HEK293 (cell line): ENCODE results near the gene ACSL4.

Experiments used
- CTCF ChIA-PET: fragments of 350-600 bp; formaldehyde crosslinking; extraction: SDS; loops from one replicate; lab custom pipeline; 2021; ENCODE audit warnings: antibody characterized with exemption; lab: Yijun Ruan, JAX
- POLR2A ChIA-PET: fragments of 300-600 bp; formaldehyde crosslinking; extraction: SDS; loops from one replicate; lab custom pipeline; 2020; ENCODE audit warnings: antibody characterized with exemption, inconsistent platforms; lab: Yijun Ruan, JAX
- H3K27ac ChIP-seq: fragments of 200-500 bp; sonication (Bioruptor generic); 2 replicates; pipeline ENCODE4 v1.5.1; 2014; ENCODE audit warnings: low read depth, low read length, control low read depth, inconsistent platforms; ENCODE audit errors: extremely low read depth
- H3K36me3 ChIP-seq, 2 experiments: fragments of 200-500 bp in 1 of 2; sonication (Bioruptor generic) in 1 of 2; 1 replicate in 1 of 2; 2 replicates in 1 of 2; pipeline ENCODE4 v1.5.1; 2014 to 2017; ENCODE audit warnings: inconsistent platforms in 2 of 2, low read length in 2 of 2; ENCODE audit not compliant: control insufficient read depth in 2 of 2, insufficient read depth in 1 of 2
- H3K4me1 ChIP-seq: fragments of 200-500 bp; sonication (Bioruptor generic); 2 replicates; pipeline ENCODE4 v1.5.1; 2014; ENCODE audit warnings: mild to moderate bottlenecking, low read length, inconsistent platforms; ENCODE audit not compliant: control insufficient read depth, insufficient read depth
- H3K4me3 ChIP-seq: 2 replicates; pipeline ENCODE4 v1.5.1; 2011; ENCODE audit warnings: low read depth, mild to moderate bottlenecking, control low read depth, low read length, moderate library complexity
- H3K9me3 ChIP-seq: fragments of 200-500 bp; sonication (Bioruptor generic); 2 replicates; pipeline ENCODE4 v1.5.1; 2014; ENCODE audit warnings: low read depth, low read length, inconsistent platforms; ENCODE audit not compliant: control insufficient read depth, insufficient read depth
- HOXD13 ChIP-seq: sonication (generic); formaldehyde crosslinking; IDR thresholded peaks from 2 replicates; pipeline ENCODE4 v1.8.0; 2022; ENCODE audit warnings: missing genetic modification reagents, borderline replicate concordance
- SCRT2 ChIP-seq: fragments of 450-650 bp; formaldehyde crosslinking; IDR thresholded peaks from 2 replicates; pipeline ENCODE4 v1.5.1; 2016; ENCODE audit warnings: missing biosample characterization, missing genetic modification characterization
- WT1 ChIP-seq: fragments of 450-650 bp; formaldehyde crosslinking; IDR thresholded peaks from 2 replicates; pipeline ENCODE4 v1.5.1; 2016; ENCODE audit warnings: missing biosample characterization, missing genetic modification characterization
- ZBTB1 ChIP-seq: fragments of 450-650 bp; formaldehyde crosslinking; IDR thresholded peaks from 2 replicates; pipeline ENCODE4 v1.5.1; 2016; ENCODE audit warnings: missing biosample characterization, missing genetic modification characterization
- ZBTB17 ChIP-seq: fragments of 450-650 bp; formaldehyde crosslinking; IDR thresholded peaks from 2 replicates; pipeline ENCODE4 v1.5.1; 2016; ENCODE audit warnings: missing biosample characterization, missing genetic modification characterization
- ZBTB48 ChIP-seq: fragments of 450-650 bp; formaldehyde crosslinking; IDR thresholded peaks from 2 replicates; pipeline ENCODE4 v1.5.1; 2016; ENCODE audit warnings: missing biosample characterization, missing genetic modification characterization
- ZBTB8A ChIP-seq: fragments of 450-650 bp; formaldehyde crosslinking; IDR thresholded peaks from 2 replicates; pipeline ENCODE4 v1.5.1; 2016; ENCODE audit warnings: missing biosample characterization, missing genetic modification characterization
- ZFP41 ChIP-seq: fragments of 450-650 bp; formaldehyde crosslinking; IDR thresholded peaks from 2 replicates; pipeline ENCODE4 v1.5.1; 2016; ENCODE audit warnings: missing biosample characterization, missing genetic modification characterization, borderline replicate concordance
- ZNF132 ChIP-seq: fragments of 450-650 bp; formaldehyde crosslinking; IDR thresholded peaks from 2 replicates; pipeline ENCODE4 v1.5.1; 2017; ENCODE audit warnings: missing biosample characterization, missing genetic modification characterization, borderline replicate concordance
- ZNF19 ChIP-seq: fragments of 450-650 bp; formaldehyde crosslinking; IDR thresholded peaks from 2 replicates; pipeline ENCODE4; 2016; ENCODE audit warnings: missing biosample characterization, missing genetic modification characterization, low read depth
- ZNF248 ChIP-seq: fragments of 450-650 bp; formaldehyde crosslinking; IDR thresholded peaks from 2 replicates; pipeline ENCODE4 v1.5.1; 2017; ENCODE audit warnings: missing biosample characterization, missing genetic modification characterization
- ZNF274 ChIP-seq, 2 experiments: fragments of 200-500 bp in 1 of 2; fragments of 450-650 bp in 1 of 2; sonication (Bioruptor generic) in 1 of 2; formaldehyde crosslinking in 1 of 2; IDR thresholded peaks; 2 replicates each; pipeline versions ENCODE4 v1.5.1 to v1.6.1; 2014 to 2016; ENCODE audit warnings: borderline replicate concordance in 1 of 2, inconsistent platforms in 1 of 2, low read length in 1 of 2, missing biosample characterization in 1 of 2, missing genetic modification characterization in 1 of 2
- ZNF302 ChIP-seq: fragments of 450-650 bp; formaldehyde crosslinking; IDR thresholded peaks from 2 replicates; pipeline ENCODE4 v1.5.1; 2016; ENCODE audit warnings: missing biosample characterization, missing genetic modification characterization, low read depth
- ZNF501 ChIP-seq: fragments of 450-650 bp; formaldehyde crosslinking; IDR thresholded peaks from 2 replicates; pipeline ENCODE4 v1.5.1; 2016; ENCODE audit warnings: missing biosample characterization, missing genetic modification characterization
- ZNF514 ChIP-seq: fragments of 450-650 bp; formaldehyde crosslinking; IDR thresholded peaks from 2 replicates; pipeline ENCODE4 v1.5.1; 2016; ENCODE audit warnings: missing biosample characterization, missing genetic modification characterization
- ZNF521 ChIP-seq: fragments of 450-650 bp; formaldehyde crosslinking; IDR thresholded peaks from 2 replicates; pipeline ENCODE4 v1.5.1; 2017; ENCODE audit warnings: missing biosample characterization, mild to moderate bottlenecking, missing genetic modification characterization
- ZNF544 ChIP-seq: fragments of 450-650 bp; formaldehyde crosslinking; IDR thresholded peaks from 2 replicates; pipeline ENCODE4 v1.5.0; 2017; ENCODE audit warnings: missing biosample characterization, missing genetic modification characterization
- ZNF560 ChIP-seq: fragments of 450-650 bp; formaldehyde crosslinking; IDR thresholded peaks from 2 replicates; pipeline ENCODE4 v1.5.1; 2017; ENCODE audit warnings: missing biosample characterization, missing genetic modification characterization, borderline replicate concordance
- ZNF621 ChIP-seq: fragments of 450-650 bp; formaldehyde crosslinking; IDR thresholded peaks from 2 replicates; pipeline ENCODE4 v1.5.1; 2017; ENCODE audit warnings: missing biosample characterization, missing genetic modification characterization
- ZNF76 ChIP-seq: fragments of 450-650 bp; formaldehyde crosslinking; IDR thresholded peaks from 2 replicates; pipeline ENCODE4; 2016; ENCODE audit warnings: low read depth, missing biosample characterization, missing genetic modification characterization, borderline replicate concordance
- TF ChIP-seq, protein P1 (sequence below): fragments of 450-650 bp; formaldehyde crosslinking; IDR thresholded peaks from 2 replicates; pipeline ENCODE4 v1.5.1; 2016; ENCODE audit warnings: missing biosample characterization, missing genetic modification characterization

Gene ACSL4

DNA sequence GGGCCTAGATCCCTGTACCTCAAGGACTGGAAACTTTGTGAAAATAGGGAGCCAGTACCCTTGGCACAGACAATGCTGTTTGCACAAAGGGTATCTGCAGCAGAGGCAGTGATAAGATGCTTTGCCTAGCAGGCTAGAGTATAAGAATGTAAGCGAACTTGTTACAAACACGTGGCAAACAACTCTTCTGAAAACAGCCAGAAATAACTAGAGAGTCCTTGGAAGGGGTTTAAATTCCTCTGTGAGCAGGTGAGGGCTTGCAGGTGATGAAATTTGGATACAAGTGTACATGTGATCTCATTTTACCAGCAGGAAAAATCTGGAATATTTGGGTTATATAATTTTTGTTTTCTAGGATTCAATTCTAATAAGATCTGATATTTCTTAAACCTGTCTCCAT lies 18.6 kb upstream of the ACSL4 start:
- TF ChIP-seq ZNF501 (tag by site-specific recombination), result no peak
- no peak for TF ChIP-seq ZFP41 (tag by site-specific recombination)
- TF ChIP-seq ZBTB17 (tag by site-specific recombination), result no peak
- no peak for TF ChIP-seq ZNF621
- TF ChIP-seq ZBTB8A (tag by site-specific recombination), result no peak
- no peak for TF ChIP-seq ZNF514 (tag by site-specific recombination)
- no peak for TF ChIP-seq ZNF19 (tag by site-specific recombination)
- no peak for TF ChIP-seq ZNF544 (tag by site-specific recombination)
- no peak for TF ChIP-seq ZNF248 (tag by site-specific recombination)
- H3K27ac ChIP-seq, result no peak overlapping the region
- H3K9me3 ChIP-seq, result no peaks in the 10 kb centered on the region; the same call in 1 of the 2 replicates
- H3K4me1 ChIP-seq, result no peaks in the 10 kb centered on the region
- POLR2A ChIA-PET, result no interaction called here
- no peaks in the 10 kb centered on the region for H3K36me3 ChIP-seq
- H3K4me3 ChIP-seq, result no peak overlapping the region
- CTCF ChIA-PET, result no interaction called here

DNA sequence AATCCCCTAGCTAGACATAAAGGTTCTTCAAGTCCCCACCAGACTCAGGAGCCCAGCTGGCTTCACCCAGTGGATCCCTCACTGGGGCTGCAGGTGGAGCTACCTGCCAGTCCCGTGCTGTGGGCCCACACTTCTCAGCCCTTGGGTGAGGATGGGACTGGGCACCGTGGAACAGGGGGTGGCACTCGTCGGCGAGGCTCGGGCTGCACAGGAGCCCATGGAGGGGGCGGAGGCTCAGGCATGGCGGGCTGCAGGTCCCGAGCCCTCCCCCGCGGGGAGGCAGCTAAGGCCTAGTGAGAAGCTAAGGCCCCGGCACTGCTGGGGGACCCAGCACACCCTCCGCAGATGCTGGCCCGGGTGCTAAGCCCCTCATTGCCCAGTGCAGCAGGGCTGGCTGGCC lies 16.1 kb upstream of the ACSL4 start:
- TF ChIP-seq ZBTB48 (tag by site-specific recombination), result no peak
- TF ChIP-seq ZNF302 (tag by site-specific recombination), result no peak
- no peak for TF ChIP-seq ZNF76 (tag by site-specific recombination)
- TF ChIP-seq HOXD13 (CRISPR knock-in tag), result no peak
- TF ChIP-seq ZNF521 (tag by site-specific recombination), result no peak
- TF ChIP-seq ZNF132 (tag by site-specific recombination), result no peak
- no peak for TF ChIP-seq ZNF501 (tag by site-specific recombination)
- no peak for TF ChIP-seq ZBTB17 (tag by site-specific recombination)
- TF ChIP-seq ZNF544 (tag by site-specific recombination), result no peak
- no peak for TF ChIP-seq ZNF621
- no peak for TF ChIP-seq ZBTB1 (tag by site-specific recombination)
- TF ChIP-seq, all 188 proteins: peak for 0
- H3K4me3 ChIP-seq, result no peak overlapping the region
- H3K27ac ChIP-seq, result no peak overlapping the region
- H3K9me3 ChIP-seq, result no peaks in the 10 kb centered on the region
- ChIA-PET POLR2A (no interaction called here), CTCF (no interaction called here)
- H3K4me1 ChIP-seq, result no peaks in the 10 kb centered on the region
- H3K36me3 ChIP-seq, result no peaks in the 10 kb centered on the region

DNA sequence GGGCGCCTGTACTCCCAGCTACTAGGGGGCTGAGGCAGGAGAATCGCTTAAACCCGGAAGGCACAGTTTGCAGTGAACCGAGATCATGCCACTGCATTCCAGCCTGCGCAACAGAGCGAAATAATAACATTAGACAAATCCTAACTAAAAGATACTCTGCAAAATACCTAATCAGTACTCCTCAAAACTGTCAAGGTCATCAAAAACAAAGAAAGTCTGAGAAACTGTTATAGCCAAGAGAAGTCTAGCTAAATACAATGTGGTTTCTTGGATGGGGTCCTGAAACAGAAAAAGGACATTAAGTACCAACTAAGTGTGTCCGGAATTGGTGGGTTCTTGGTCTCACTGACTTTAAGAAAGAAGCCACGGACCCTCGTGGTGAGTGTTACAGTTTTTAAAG lies 14.6 kb upstream of the ACSL4 start:
- no peaks in the 10 kb centered on the region for H3K36me3 ChIP-seq
- no peaks in the 10 kb centered on the region for H3K9me3 ChIP-seq
- H3K27ac ChIP-seq, result no peak overlapping the region
- ChIA-PET POLR2A (no interaction called here), CTCF (interaction anchor here (0.5 to 1.2 kb wide), 2 partner anchors 262 to 272 kb away, joined by 4 to 5 read pairs; no protein-coding TSS in a partner anchor)
- no peak for TF ChIP-seq WT1
- no peak for TF ChIP-seq ZNF560 (tag by site-specific recombination)
- no peak for TF ChIP-seq SCRT2 (tag by site-specific recombination)
- TF ChIP-seq ZNF274 (IDR thresholded peaks at IDR 0.05; ENCODE audit: low read length), result no peak
- TF ChIP-seq ZNF274 (tag by site-specific recombination; IDR thresholded peaks at IDR 0.05; ENCODE audit: borderline replicate concordance), result no peak
- TF ChIP-seq, protein P1, sequence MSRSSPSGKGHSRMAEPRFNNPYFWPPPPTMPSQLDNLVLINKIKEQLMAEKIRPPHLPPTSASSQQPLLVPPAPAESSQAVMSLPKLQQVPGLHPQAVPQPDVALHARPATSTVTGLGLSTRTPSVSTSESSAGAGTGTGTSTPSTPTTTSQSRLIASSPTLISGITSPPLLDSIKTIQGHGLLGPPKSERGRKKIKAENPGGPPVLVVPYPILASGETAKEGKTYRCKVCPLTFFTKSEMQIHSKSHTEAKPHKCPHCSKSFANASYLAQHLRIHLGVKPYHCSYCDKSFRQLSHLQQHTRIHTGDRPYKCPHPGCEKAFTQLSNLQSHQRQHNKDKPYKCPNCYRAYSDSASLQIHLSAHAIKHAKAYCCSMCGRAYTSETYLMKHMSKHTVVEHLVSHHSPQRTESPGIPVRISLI (tag by site-specific recombination), result no peak
- H3K4me1 ChIP-seq, result no peaks in the 10 kb centered on the region
- no peak overlapping the region for H3K4me3 ChIP-seq
